Keratinocyte (primary cell): ENCODE data around the gene BOK. TPM values are rescaled to one million over a fixed set of nuclear protein-coding genes. Genes with fewer than 3 reads are reported as not detected.

Experiments
- DNase-seq: peaks from one replicate; pipeline ENCODE4 v3.0.0-alpha.2; 2011; ENCODE audit warnings: low read depth, missing footprints, low spot score
- FAIRE-seq: peaks from 2 replicates; lab custom pipeline; 2011; peaks lifted over from hg19 to GRCh38; lab: Jason Lieb, UNC
- H2AFZ ChIP-seq: 2 replicates; pipeline ENCODE4 v1.6.0; 2012; ENCODE audit warnings: low read length, control low read depth, inconsistent platforms; ENCODE audit not compliant: control insufficient read depth
- H3K27ac ChIP-seq: 2 replicates; pipeline ENCODE4 v1.5.1; 2011; ENCODE audit warnings: low read length; ENCODE audit not compliant: control insufficient read depth, insufficient read depth
- H3K27me3 ChIP-seq: 3 replicates; pipeline ENCODE4 v1.6.0; 2011; ENCODE audit warnings: low read length; ENCODE audit not compliant: control insufficient read depth, insufficient read depth; ENCODE audit errors: extremely low read depth
- H3K36me3 ChIP-seq, 2 experiments: 2 replicates in 1 of 2; 3 replicates in 1 of 2; pipeline ENCODE4 v1.5.1; 2011; ENCODE audit warnings: low read length in 2 of 2, mild to moderate bottlenecking in 1 of 2; ENCODE audit not compliant: control insufficient read depth in 2 of 2, insufficient read depth in 2 of 2; ENCODE audit errors: extremely low read depth in 1 of 2
- H3K4me1 ChIP-seq: 3 replicates; pipeline ENCODE4 v1.5.1; 2011; ENCODE audit warnings: low read length; ENCODE audit not compliant: control insufficient read depth, insufficient read depth; ENCODE audit errors: extremely low read depth
- H3K4me2 ChIP-seq: 3 replicates; pipeline ENCODE4 v1.6.0; 2011; ENCODE audit warnings: low read depth, low read length; ENCODE audit not compliant: control insufficient read depth, insufficient read depth; ENCODE audit errors: extremely low read depth
- H3K4me3 ChIP-seq, 3 experiments: fragments of 200-600 bp in 1 of 3; sonication (generic) in 1 of 3; 2 replicates in 2 of 3; 3 replicates in 1 of 3; pipeline ENCODE4 v1.5.1; 2011 to 2016; ENCODE audit warnings: low read length in 3 of 3, mild to moderate bottlenecking in 3 of 3, control low read depth in 2 of 3, inconsistent platforms in 1 of 3, low read depth in 1 of 3, mixed read lengths in 1 of 3, mixed run types in 1 of 3, moderate library complexity in 1 of 3; ENCODE audit not compliant: control insufficient read depth in 2 of 3, insufficient read depth in 2 of 3; ENCODE audit errors: extremely low read depth in 1 of 3
- H3K79me2 ChIP-seq: 2 replicates; pipeline ENCODE4 v1.6.0; 2012; ENCODE audit warnings: low read length; ENCODE audit not compliant: control insufficient read depth, insufficient read depth
- H3K9ac ChIP-seq: 3 replicates; pipeline ENCODE4 v1.6.0; 2011; ENCODE audit warnings: low read length; ENCODE audit not compliant: control insufficient read depth, insufficient read depth; ENCODE audit errors: extremely low read depth
- H3K9me1 ChIP-seq: 3 replicates; pipeline ENCODE4 v1.6.0; 2011; ENCODE audit warnings: low read length; ENCODE audit not compliant: control insufficient read depth, insufficient read depth; ENCODE audit errors: extremely low read depth
- H3K9me3 ChIP-seq: 2 replicates; pipeline ENCODE4 v1.5.1; 2012; ENCODE audit warnings: low read depth, low read length; ENCODE audit not compliant: control insufficient read depth
- H4K20me1 ChIP-seq: 3 replicates; pipeline ENCODE4 v1.6.0; 2011; ENCODE audit warnings: low read length; ENCODE audit not compliant: control insufficient read depth, insufficient read depth; ENCODE audit errors: extremely low read depth
- EZH2 ChIP-seq: IDR thresholded peaks from one replicate; pipeline ENCODE4 v1.6.1; 2012; ENCODE audit warnings: inconsistent platforms, mild to moderate bottlenecking, low read length, moderate library complexity
- dilution Hi-C: fragments of 300-500 bp; cut with MboI; formaldehyde crosslinking; loops from one replicate; pipeline ENCODE4 v1.7.0; 2020; ENCODE audit warnings: low sequenced_read_pairs; ENCODE audit not compliant: extremely low pct_ligation_motif_present
- polyA plus RNA-seq, 5 experiments: library from polyadenylated mRNA; depleted of rRNA in 3 of 5; stranded (reverse) in 3 of 5; stranded (forward) in 1 of 5; unstranded in 1 of 5; fragments of >200 nt; gene quantifications; 1 replicate in 1 of 5; 2 replicates in 3 of 5; 3 replicates in 1 of 5; pipeline versions ENCODE4 v1.2.1 to v1.2.3, GENCODE V29; 2011 to 2012; ENCODE audit warnings: missing spikeins in 2 of 5, low read depth in 1 of 5, low replicate concordance in 1 of 5
- small RNA-seq, 3 experiments: library from RNA; depleted of rRNA; stranded (forward); fragments of <200 nt; gene quantifications; one replicate each; pipeline ENCODE3, GENCODE V24; 2012; ENCODE audit warnings: low read depth in 3 of 3, low replicate concordance in 1 of 3; ENCODE audit not compliant: insufficient read length in 3 of 3
- TF ChIP-seq, protein P1 (sequence below), 3 experiments: IDR thresholded peaks in 1 of 3; conservative IDR thresholded peaks in 1 of 3; optimal IDR thresholded peaks in 1 of 3; 2 replicates in 2 of 3; 3 replicates in 1 of 3; pipeline versions ENCODE3 to v1.5.1; 2011; ENCODE audit warnings: low read length in 3 of 3, mild to moderate bottlenecking in 3 of 3, moderate library complexity in 2 of 3, control low read depth in 1 of 3, inconsistent platforms in 1 of 3; ENCODE audit not compliant: insufficient read depth in 2 of 3; ENCODE audit errors: extremely low read depth in 1 of 3

BOK gene
- polyA plus RNA-seq, 1 donor (not counting 4 experiments of a cell fraction or from before 2014, with no cell fraction given) = 15.4 TPM

DNA sequence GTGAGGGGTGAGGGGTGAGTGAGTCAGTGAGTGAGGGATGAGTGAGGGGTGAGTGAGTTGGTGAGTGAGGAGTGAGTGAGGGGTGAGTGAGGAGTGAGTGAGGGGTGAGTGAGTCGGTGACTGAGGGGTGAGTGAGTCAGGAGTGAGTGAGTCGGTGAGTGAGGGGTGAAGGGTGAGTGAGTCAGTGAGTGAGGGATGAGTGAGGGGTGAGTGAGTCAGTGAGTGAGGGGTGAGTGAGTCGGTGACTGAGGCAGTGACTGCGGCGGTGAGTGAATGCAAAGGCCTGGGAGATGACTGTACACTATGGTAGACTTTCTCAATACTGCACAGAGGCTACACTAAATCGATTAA, 61.8 kb downstream of the BOK start:
- DNase-seq (peak; percentile 35), FAIRE-seq (peak; percentile 23)
- no peak overlapping the region for H3K4me3 ChIP-seq
- H3K4me2 ChIP-seq = no peak overlapping the region
- H2AFZ ChIP-seq = no peak overlapping the region
- H3K4me1 ChIP-seq = no peaks in the 10 kb centered on the region
- dilution Hi-C loops = no loop called here
- TF ChIP-seq, protein P1, sequence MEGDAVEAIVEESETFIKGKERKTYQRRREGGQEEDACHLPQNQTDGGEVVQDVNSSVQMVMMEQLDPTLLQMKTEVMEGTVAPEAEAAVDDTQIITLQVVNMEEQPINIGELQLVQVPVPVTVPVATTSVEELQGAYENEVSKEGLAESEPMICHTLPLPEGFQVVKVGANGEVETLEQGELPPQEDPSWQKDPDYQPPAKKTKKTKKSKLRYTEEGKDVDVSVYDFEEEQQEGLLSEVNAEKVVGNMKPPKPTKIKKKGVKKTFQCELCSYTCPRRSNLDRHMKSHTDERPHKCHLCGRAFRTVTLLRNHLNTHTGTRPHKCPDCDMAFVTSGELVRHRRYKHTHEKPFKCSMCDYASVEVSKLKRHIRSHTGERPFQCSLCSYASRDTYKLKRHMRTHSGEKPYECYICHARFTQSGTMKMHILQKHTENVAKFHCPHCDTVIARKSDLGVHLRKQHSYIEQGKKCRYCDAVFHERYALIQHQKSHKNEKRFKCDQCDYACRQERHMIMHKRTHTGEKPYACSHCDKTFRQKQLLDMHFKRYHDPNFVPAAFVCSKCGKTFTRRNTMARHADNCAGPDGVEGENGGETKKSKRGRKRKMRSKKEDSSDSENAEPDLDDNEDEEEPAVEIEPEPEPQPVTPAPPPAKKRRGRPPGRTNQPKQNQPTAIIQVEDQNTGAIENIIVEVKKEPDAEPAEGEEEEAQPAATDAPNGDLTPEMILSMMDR (optimal IDR thresholded peaks at IDR 0.05 in 1 of 3, IDR thresholded peaks at IDR 0.05 in 1 of 3, conservative IDR thresholded peaks at IDR 0.05 in 1 of 3; ENCODE audit: extremely low read depth in 1 of 3, insufficient read depth in 2 of 3, low read length in 3 of 3) = no peak
- no peak for TF ChIP-seq EZH2
- H3K36me3 ChIP-seq = peaks cover 11 to 25% of the 10 kb centered on the region in 2 experiments
- peak overlapping the region; percentile 31 for H3K27ac ChIP-seq
- peaks cover 2% of the 10 kb centered on the region for H3K9me1 ChIP-seq
- peaks cover 8% of the 10 kb centered on the region for H3K9me3 ChIP-seq
- H3K9ac ChIP-seq = no peak overlapping the region
- no peaks in the 10 kb centered on the region for H3K27me3 ChIP-seq
- peaks cover 81% of the 10 kb centered on the region for H3K79me2 ChIP-seq
- peaks cover 10% of the 10 kb centered on the region for H4K20me1 ChIP-seq

Small RNA genes within 50 kb of the gene (small RNA-seq; reads per million reads assigned to genes)
- gene RNA5SP122 = 0 to 9.0 (median 6.3) reads per million in 3 experiments

Other genes starting within 250 kb of the BOK start
- gene HDLBP, start 243.1 kb upstream of the BOK start, polyA plus RNA-seq = 266 to 471 TPM (median 289 TPM) in 3 replicates
- 324 to 644 TPM (median 510 TPM) in 3 replicates for gene SEPTIN2, start 242.8 kb upstream of the BOK start, polyA plus RNA-seq
- 34.8 to 40.0 TPM (median 39.3 TPM) in 3 replicates for gene FARP2, start 202.5 kb upstream of the BOK start, polyA plus RNA-seq
- gene STK25, start 50.2 kb upstream of the BOK start, polyA plus RNA-seq = 237 to 339 TPM (median 242 TPM) in 3 replicates
- 30.3 to 39.5 TPM (median 36.2 TPM) in 3 replicates for gene THAP4, start 78.4 kb downstream of the BOK start, polyA plus RNA-seq
- 69.0 to 96.0 TPM (median 72.3 TPM) in 3 replicates for gene ATG4B, start 78.9 kb downstream of the BOK start, polyA plus RNA-seq
- 19.4 to 32.1 TPM (median 31.6 TPM) in 3 replicates for gene DTYMK, start 128.1 kb downstream of the BOK start, polyA plus RNA-seq
- gene ING5, start 143.3 kb downstream of the BOK start, polyA plus RNA-seq = 17.3 to 21.1 TPM (median 19.1 TPM) in 3 replicates
- gene D2HGDH, start 175.9 kb downstream of the BOK start, polyA plus RNA-seq = 5.4 to 10.8 TPM (median 5.8 TPM) in 3 replicates
- gene GAL3ST2, start 218.1 kb downstream of the BOK start, polyA plus RNA-seq = 0.05 TPM in 1 of 3 replicates, not detected in the others